ENCODE data around the gene SYVN1. TPM values are rescaled to one million over a fixed set of nuclear protein-coding genes. Genes with fewer than 3 reads are reported as not detected.

Gene SYVN1
- total RNA-seq, 1 experiment from 2014 or later, result 34.8 TPM

GRCh38 chr11:65121865-65122696 lies 12.2 kb downstream of the SYVN1 start, which contains the start of the genes FAU and MRPL49 (continued):
- TF ChIP-seq ZNF532 (CRISPR knock-in tag; IDR thresholded peaks at IDR 0.05; ENCODE audit: borderline replicate concordance) (no peak), CDX4 (CRISPR knock-in tag; IDR thresholded peaks at IDR 0.05; ENCODE audit: borderline replicate concordance) (no peak), MLX (CRISPR knock-in tag; IDR thresholded peaks at IDR 0.05) (no peak; the same call in 1 of the 2 replicates), ZBTB43 (CRISPR knock-in tag; IDR thresholded peaks at IDR 0.05) (no peak), ATF6 (CRISPR knock-in tag; IDR thresholded peaks at IDR 0.05) (no peak), TEAD1 (CRISPR knock-in tag; IDR thresholded peaks at IDR 0.05) (peak; percentile 57; the same call in 1 of the 2 replicates), PRRX2 (CRISPR knock-in tag; IDR thresholded peaks at IDR 0.05) (no peak), NFYB (CRISPR knock-in tag; conservative IDR thresholded peaks at IDR 0.05; ENCODE audit: low read depth) (no peak), IRF2 (CRISPR knock-in tag; IDR thresholded peaks at IDR 0.05; ENCODE audit: borderline replicate concordance, low read depth) (no peak), E2F4 (CRISPR knock-in tag; IDR thresholded peaks at IDR 0.05; ENCODE audit: borderline replicate concordance, low read depth) (no peak), ATF2 (CRISPR knock-in tag; IDR thresholded peaks at IDR 0.05; ENCODE audit: borderline replicate concordance, low read depth) (no peak), ZNF138 (CRISPR knock-in tag; conservative IDR thresholded peaks at IDR 0.05) (no peak), ZNF396 (CRISPR knock-in tag; IDR thresholded peaks at IDR 0.05; ENCODE audit: borderline replicate concordance) (no peak), FOXK1 (CRISPR knock-in tag; IDR thresholded peaks at IDR 0.05) (peak; percentile 97), ATF1 (CRISPR knock-in tag; IDR thresholded peaks at IDR 0.05) (peak; percentile 61; the same call in 1 of the 2 replicates), ZNF121 (CRISPR knock-in tag; IDR thresholded peaks at IDR 0.05) (peak; percentile 83; the same call in 1 of the 2 replicates), PREB (CRISPR knock-in tag; IDR thresholded peaks at IDR 0.05; ENCODE audit: borderline replicate concordance) (no peak), TP53 (CRISPR knock-in tag; IDR thresholded peaks at IDR 0.05) (no peak), FOXP4 (CRISPR knock-in tag; IDR thresholded peaks at IDR 0.05) (peak; percentile 85), OVOL2 (CRISPR knock-in tag; IDR thresholded peaks at IDR 0.05; ENCODE audit: borderline replicate concordance) (no peak)
